Stimulated activated naive CD8-positive, alpha-beta T cell treated with anti-CD3 and anti-CD28 coated beads, Interleukin-15, Interleukin-2, amounts not matched to agents 100 ng/mL and 50 ng/mL, for 24 hours (primary cell): ENCODE measurements around the gene CACHD1.

Experiments used
- H3K27ac Mint-ChIP-seq: one replicate; pipeline ENCODE4 v1.8.0; 2021; ENCODE audit warnings: mild to moderate bottlenecking, mixed read lengths
- H3K27me3 Mint-ChIP-seq: one replicate; pipeline ENCODE4 v1.8.0; 2021; ENCODE audit warnings: mixed read lengths
- H3K36me3 Mint-ChIP-seq: one replicate; pipeline ENCODE4 v1.8.0; 2021; ENCODE audit warnings: low read depth, mixed read lengths
- H3K4me1 Mint-ChIP-seq: one replicate; pipeline ENCODE4 v1.8.0; 2021; ENCODE audit warnings: low read depth, mixed read lengths
- H3K4me3 Mint-ChIP-seq: one replicate; pipeline ENCODE4 v1.8.0; 2021; ENCODE audit warnings: mild to moderate bottlenecking, mixed read lengths
- H3K9me3 Mint-ChIP-seq: one replicate; pipeline ENCODE4 v1.8.0; 2021; ENCODE audit warnings: mixed read lengths

CACHD1 gene

DNA sequence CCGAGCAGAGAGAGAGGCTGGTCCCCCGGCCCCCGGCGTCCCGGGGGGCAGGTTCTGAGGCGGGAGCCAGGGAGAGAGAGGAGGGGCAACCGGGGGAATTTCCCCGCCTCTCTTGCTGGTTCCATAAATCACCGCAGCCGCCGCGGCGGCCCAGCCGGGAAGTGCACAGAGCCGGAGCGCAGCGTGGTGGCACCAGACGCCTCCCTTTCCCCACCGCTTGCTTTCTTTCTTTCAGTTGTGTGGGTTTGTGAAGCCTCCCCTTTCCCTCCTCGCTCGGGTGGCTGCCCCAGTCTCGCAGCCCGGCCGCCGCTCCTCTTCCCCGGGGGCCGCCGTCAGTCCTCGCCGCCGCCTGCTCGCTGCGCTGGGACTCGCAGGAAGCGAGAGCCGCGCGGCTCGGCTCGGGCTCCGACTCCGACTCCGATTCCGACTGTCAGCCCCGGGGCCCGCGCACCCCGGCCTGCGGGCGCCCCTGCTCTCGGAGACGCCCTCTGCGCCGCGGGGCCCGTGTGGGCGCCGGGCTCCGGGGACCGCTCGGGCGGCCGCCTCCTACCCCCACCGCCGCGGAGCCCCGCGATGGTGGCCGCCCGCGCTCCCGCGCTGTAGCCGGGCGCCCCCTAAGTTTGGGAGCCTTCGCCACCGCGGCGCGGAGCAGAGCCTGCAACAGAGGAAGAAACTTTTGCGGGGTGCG is at the start of gene CACHD1:
Gene CACHD1 (plus strand): TSS at position 153 of the 688 bp plus-strand sequence. CDS start 616 bp downstream, outside the sequence.
- Mint-ChIP-seq H3K9me3 (no peaks in the 10 kb centered on the region), H3K27me3 (peaks cover 60% of the 10 kb centered on the region), H3K36me3 (no peaks in the 10 kb centered on the region), H3K4me3 (peak within 1 kb of the TSS; percentile 88), H3K4me1 (peaks cover 20% of the 10 kb centered on the region), H3K27ac (peak within 1 kb of the TSS; percentile 37)

- Mint-ChIP-seq H3K27me3 (no peaks in the 10 kb centered on the region), H3K9me3 (no peaks in the 10 kb centered on the region), H3K4me1 (no peaks in the 10 kb centered on the region), H3K27ac (no peak overlapping the region), H3K4me3 (no peak overlapping the region), H3K36me3 (no peaks in the 10 kb centered on the region)
Observed at GRCh38 chr1:64421377-64421776, 48.6 kb upstream of the CACHD1 start.

- H3K4me3 Mint-ChIP-seq: no peak overlapping the region
- H3K4me1 Mint-ChIP-seq: no peaks in the 10 kb centered on the region
- H3K36me3 Mint-ChIP-seq: no peaks in the 10 kb centered on the region
- H3K27me3 Mint-ChIP-seq: no peaks in the 10 kb centered on the region
- H3K27ac Mint-ChIP-seq: no peak overlapping the region
- no peaks in the 10 kb centered on the region for H3K9me3 Mint-ChIP-seq
Observed at GRCh38 chr1:64423526-64423925, 46.4 kb upstream of the CACHD1 start.

DNA sequence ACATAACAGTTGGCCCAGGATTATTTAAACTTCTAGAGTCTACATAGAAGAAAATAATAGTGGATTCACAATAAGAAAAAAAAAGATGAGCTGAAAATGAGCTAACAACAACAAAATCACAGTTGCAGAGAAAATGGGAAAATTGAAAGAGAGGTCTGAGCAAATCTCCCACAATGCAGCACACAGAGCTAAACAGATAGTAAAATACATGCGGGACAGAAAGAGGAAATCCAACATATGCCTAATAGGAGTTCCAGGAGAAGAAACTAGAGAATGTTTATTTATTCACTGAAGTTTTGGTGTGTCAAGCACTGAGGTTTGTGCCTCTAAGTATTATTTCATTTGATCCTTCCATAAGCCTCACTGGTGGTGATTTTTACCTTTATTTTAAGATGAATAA is 45.5 kb upstream of the CACHD1 start:
- no peaks in the 10 kb centered on the region for H3K27me3 Mint-ChIP-seq
- H3K4me1 Mint-ChIP-seq: no peaks in the 10 kb centered on the region
- no peaks in the 10 kb centered on the region for H3K36me3 Mint-ChIP-seq
- H3K9me3 Mint-ChIP-seq: no peaks in the 10 kb centered on the region
- H3K4me3 Mint-ChIP-seq: no peak overlapping the region
- no peak overlapping the region for H3K27ac Mint-ChIP-seq

- Mint-ChIP-seq H3K4me1 (no peaks in the 10 kb centered on the region), H3K9me3 (no peaks in the 10 kb centered on the region), H3K27ac (no peak overlapping the region), H3K4me3 (no peak overlapping the region), H3K36me3 (no peaks in the 10 kb centered on the region), H3K27me3 (no peaks in the 10 kb centered on the region)
Observed at GRCh38 chr1:64425521-64425920, 44.4 kb upstream of the CACHD1 start.

- H3K4me1 Mint-ChIP-seq: no peaks in the 10 kb centered on the region
- H3K36me3 Mint-ChIP-seq: no peaks in the 10 kb centered on the region
- no peaks in the 10 kb centered on the region for H3K9me3 Mint-ChIP-seq
- no peak overlapping the region for H3K27ac Mint-ChIP-seq
- H3K27me3 Mint-ChIP-seq: no peaks in the 10 kb centered on the region
- no peak overlapping the region for H3K4me3 Mint-ChIP-seq
Observed at GRCh38 chr1:64426681-64427080, 43.2 kb upstream of the CACHD1 start.

GRCh38 chr1:64427879-64428278 is 42.0 kb upstream of the CACHD1 start:
- Mint-ChIP-seq H3K27ac (no peak overlapping the region), H3K4me1 (no peaks in the 10 kb centered on the region), H3K4me3 (no peak overlapping the region), H3K27me3 (no peaks in the 10 kb centered on the region), H3K9me3 (no peaks in the 10 kb centered on the region), H3K36me3 (no peaks in the 10 kb centered on the region)

GRCh38 chr1:64433308-64433707 is 36.6 kb upstream of the CACHD1 start:
- Mint-ChIP-seq H3K4me3 (no peak overlapping the region), H3K9me3 (no peaks in the 10 kb centered on the region), H3K36me3 (no peaks in the 10 kb centered on the region), H3K27ac (no peak overlapping the region), H3K4me1 (no peaks in the 10 kb centered on the region), H3K27me3 (peaks cover 6% of the 10 kb centered on the region)

GRCh38 chr1:64433747-64434146 is 36.2 kb upstream of the CACHD1 start:
- H3K36me3 Mint-ChIP-seq: no peaks in the 10 kb centered on the region
- peaks cover 6% of the 10 kb centered on the region for H3K27me3 Mint-ChIP-seq
- H3K27ac Mint-ChIP-seq: no peak overlapping the region
- no peaks in the 10 kb centered on the region for H3K4me1 Mint-ChIP-seq
- H3K9me3 Mint-ChIP-seq: no peaks in the 10 kb centered on the region
- no peak overlapping the region for H3K4me3 Mint-ChIP-seq

DNA sequence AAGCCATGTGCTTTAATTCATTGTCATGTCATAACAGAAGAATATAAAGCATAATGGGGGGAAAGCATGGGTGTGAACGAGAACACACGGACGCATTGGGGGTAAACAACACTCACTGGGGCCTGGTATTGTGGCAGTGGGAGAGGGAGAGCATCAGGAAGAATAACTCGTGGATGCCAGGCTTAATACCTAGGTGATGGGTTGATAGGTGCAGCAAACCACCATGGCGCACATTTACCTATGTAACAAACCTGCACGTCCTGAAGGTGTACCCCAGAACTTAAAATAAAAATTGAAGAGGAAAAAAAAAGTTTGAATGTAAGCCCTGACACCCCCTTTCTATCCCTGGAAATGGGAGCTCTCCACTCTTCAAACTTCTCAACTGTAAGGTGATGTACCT is 34.9 kb upstream of the CACHD1 start:
- no peak overlapping the region for H3K27ac Mint-ChIP-seq
- H3K9me3 Mint-ChIP-seq: no peaks in the 10 kb centered on the region
- H3K36me3 Mint-ChIP-seq: no peaks in the 10 kb centered on the region
- H3K27me3 Mint-ChIP-seq: peaks cover 6% of the 10 kb centered on the region
- H3K4me3 Mint-ChIP-seq: no peak overlapping the region
- no peaks in the 10 kb centered on the region for H3K4me1 Mint-ChIP-seq

DNA sequence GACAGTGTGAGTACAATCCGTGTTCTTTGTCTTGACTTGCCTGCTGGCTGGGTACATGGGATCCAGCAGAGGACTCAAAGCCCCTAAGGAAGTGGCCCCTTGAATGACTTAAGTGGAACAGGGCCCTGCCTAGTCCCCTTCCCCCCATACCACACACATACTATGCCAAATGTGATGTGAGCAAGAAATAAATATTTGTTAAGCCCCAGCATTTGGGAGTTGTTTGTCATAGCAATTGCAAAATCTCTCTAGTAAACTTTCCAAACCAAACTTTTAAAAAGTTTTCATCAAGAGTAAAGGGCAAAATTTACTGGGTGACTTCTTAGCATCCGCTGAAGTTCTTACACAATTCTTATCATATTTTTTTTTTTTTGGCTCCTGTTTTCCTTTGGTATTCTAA is 32.5 kb upstream of the CACHD1 start:
- H3K9me3 Mint-ChIP-seq: no peaks in the 10 kb centered on the region
- H3K4me1 Mint-ChIP-seq: no peaks in the 10 kb centered on the region
- no peak overlapping the region for H3K4me3 Mint-ChIP-seq
- no peak overlapping the region for H3K27ac Mint-ChIP-seq
- no peaks in the 10 kb centered on the region for H3K36me3 Mint-ChIP-seq
- H3K27me3 Mint-ChIP-seq: peaks cover 10% of the 10 kb centered on the region

DNA sequence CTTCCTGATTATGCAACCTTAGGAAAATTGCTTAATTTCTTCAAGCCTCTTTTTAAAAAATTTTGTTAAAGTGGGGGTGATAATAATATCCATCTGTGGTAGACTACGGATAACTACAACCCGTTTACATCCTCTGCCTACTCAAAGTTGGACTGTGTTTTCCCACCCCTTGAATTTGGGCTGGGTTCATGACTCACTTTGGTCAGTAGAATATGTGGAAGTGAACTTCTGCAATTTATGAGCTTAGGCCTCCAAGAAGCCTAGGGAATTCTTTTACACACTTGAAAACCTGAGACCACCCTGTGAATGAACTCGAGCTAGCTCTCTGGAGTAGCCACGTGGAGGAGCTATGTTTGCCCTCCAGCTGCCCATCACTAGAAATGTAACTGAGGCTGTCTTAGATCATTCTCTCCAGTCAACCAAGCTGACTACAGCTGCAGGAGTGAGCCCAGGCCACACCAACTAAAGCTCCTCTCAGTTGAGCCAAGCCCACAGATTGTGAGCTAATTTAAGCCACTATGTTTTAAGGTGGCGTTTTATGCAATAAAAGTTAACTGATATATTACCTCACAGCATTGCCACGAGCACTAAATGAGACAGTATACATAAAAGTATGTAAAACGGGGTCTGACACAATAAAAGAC is 29.6 kb upstream of the CACHD1 start:
- H3K9me3 Mint-ChIP-seq: no peaks in the 10 kb centered on the region
- H3K27ac Mint-ChIP-seq: no peak overlapping the region
- H3K4me3 Mint-ChIP-seq: no peak overlapping the region
- no peaks in the 10 kb centered on the region for H3K4me1 Mint-ChIP-seq
- H3K36me3 Mint-ChIP-seq: no peaks in the 10 kb centered on the region
- H3K27me3 Mint-ChIP-seq: peaks cover 14% of the 10 kb centered on the region

GRCh38 chr1:64451440-64451839 is 18.5 kb upstream of the CACHD1 start:
- Mint-ChIP-seq H3K36me3 (no peaks in the 10 kb centered on the region), H3K4me3 (no peak overlapping the region), H3K9me3 (no peaks in the 10 kb centered on the region), H3K27ac (no peak overlapping the region), H3K27me3 (peaks cover 10% of the 10 kb centered on the region), H3K4me1 (no peaks in the 10 kb centered on the region)

GRCh38 chr1:64453688-64454087 is 16.2 kb upstream of the CACHD1 start:
- Mint-ChIP-seq H3K9me3 (no peaks in the 10 kb centered on the region), H3K27ac (no peak overlapping the region), H3K27me3 (peaks cover 6% of the 10 kb centered on the region)

GRCh38 chr1:64458915-64459314 is 11.0 kb upstream of the CACHD1 start:
- Mint-ChIP-seq H3K4me1 (no peaks in the 10 kb centered on the region), H3K4me3 (no peak overlapping the region), H3K36me3 (no peaks in the 10 kb centered on the region), H3K9me3 (no peaks in the 10 kb centered on the region), H3K27ac (no peak overlapping the region), H3K27me3 (peaks cover 5% of the 10 kb centered on the region)

More at GRCh38 chr1:64453688-64454087, 16.2 kb upstream of the CACHD1 start:
- no peak overlapping the region for H3K4me3 Mint-ChIP-seq
- no peaks in the 10 kb centered on the region for H3K36me3 Mint-ChIP-seq
- H3K4me1 Mint-ChIP-seq: no peaks in the 10 kb centered on the region

DNA sequence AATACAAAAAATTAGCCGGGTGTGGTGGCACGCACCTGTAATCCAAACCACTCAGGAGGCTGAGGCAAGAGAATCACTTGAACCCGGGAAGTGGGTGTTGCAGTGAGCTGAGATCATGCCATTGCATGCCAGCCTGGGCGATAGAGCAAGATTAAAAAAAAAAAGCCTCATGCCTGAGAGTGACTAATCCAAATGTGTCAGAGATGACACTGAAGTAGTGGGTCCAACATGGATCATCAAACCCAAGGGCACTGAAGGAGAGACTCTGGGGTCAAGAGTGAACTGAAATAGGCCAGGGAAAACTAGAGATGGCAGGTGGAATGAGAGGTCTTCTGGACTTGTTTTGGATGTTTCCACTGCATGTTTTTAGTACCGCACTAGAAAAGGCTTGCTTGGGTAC is 10.2 kb upstream of the CACHD1 start:
- Mint-ChIP-seq H3K4me1 (no peaks in the 10 kb centered on the region), H3K4me3 (no peak overlapping the region), H3K27ac (no peak overlapping the region), H3K9me3 (no peaks in the 10 kb centered on the region), H3K27me3 (peaks cover 7% of the 10 kb centered on the region), H3K36me3 (no peaks in the 10 kb centered on the region)
